ENCODE results near the gene BIN1. TPM values are rescaled to one million over a fixed set of nuclear protein-coding genes. Genes with fewer than 3 reads are reported as not detected.

The BIN1 gene
- polyA plus RNA-seq, 1 donor: 103 TPM

DNA sequence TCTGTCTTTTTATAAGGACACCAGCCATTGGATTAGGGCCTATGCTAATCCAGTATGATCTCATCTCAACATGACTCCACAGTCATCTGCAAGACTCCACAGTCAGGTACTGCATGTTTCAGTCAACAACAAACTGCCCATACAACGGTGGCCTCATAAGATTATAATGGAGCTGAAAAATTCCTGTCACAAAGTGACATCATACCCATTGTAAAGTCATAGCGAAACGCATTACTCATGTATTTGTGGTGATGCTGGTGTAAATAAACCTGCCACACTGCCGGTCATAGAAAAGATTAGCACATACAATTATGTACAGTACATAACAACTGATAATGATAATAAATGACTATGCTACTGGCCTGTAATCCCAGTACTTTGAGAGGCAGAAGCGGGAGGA is 106.0 kb downstream of the BIN1 start:
- DNase-seq: no peak

GRCh38 chr2:127000194-127000593 is 106.8 kb downstream of the BIN1 start:
- DNase-seq: no peak

- no peak for DNase-seq
These were observed 107.7 kb downstream of the BIN1 start for GRCh38 chr2:126999106-126999756.

DNA sequence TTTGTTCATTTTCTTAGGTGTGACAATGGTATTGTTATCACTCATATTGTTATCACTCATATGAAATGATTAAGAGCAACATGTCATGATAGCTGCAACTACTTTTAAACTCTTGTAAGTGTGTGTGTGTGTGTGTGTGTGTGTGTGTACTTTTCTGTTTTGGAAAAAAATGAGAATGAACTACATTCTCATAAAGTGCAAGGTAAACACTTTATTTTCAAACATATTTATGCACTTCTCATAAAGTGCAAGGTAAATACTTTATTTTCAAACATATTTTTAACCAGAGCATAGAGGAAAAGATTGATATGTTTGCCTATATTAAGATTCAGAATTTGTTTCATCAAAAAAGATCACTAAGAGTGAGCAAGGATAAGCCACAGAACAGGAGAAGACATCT is 108.5 kb downstream of the BIN1 start:
- DNase-seq: no peak

Other genes starting within 250 kb of the BIN1 start
- gene TEX51, start 208.3 kb downstream of the BIN1 start, polyA plus RNA-seq (ENCODE audit: insufficient read length): 0.18 TPM
- 13.8 TPM for gene CYP27C1, start 113.1 kb upstream of the BIN1 start, polyA plus RNA-seq (ENCODE audit: insufficient read length)
- gene ERCC3, start 187.0 kb upstream of the BIN1 start, polyA plus RNA-seq (ENCODE audit: insufficient read length): 86.4 TPM